Transverse colon (tissue), 4 donors: ENCODE results near the gene SPNS3. TPM values are rescaled to one million over a fixed set of nuclear protein-coding genes. Genes with fewer than 3 reads are reported as not detected.

ENCODE experiments used
- DNase-seq: peaks from one replicate; pipeline ENCODE4 v3.0.0-alpha.2; 2019
- H3K27ac ChIP-seq, 4 donors: fragments of 200-600 bp; sonication (generic); 2 replicates each; pipeline ENCODE4 v1.5.1; 2016 to 2018; ENCODE audit warnings: inconsistent platforms in 4 of 4
- H3K27me3 ChIP-seq: fragments of 200-600 bp; sonication (generic); 2 replicates; pipeline ENCODE4 v1.5.1; 2017; ENCODE audit warnings: inconsistent platforms
- H3K36me3 ChIP-seq, 4 donors: fragments of 200-600 bp; sonication (generic); 2 replicates each; pipeline ENCODE4 v1.5.1; 2017 to 2019; ENCODE audit warnings: inconsistent platforms in 4 of 4
- H3K4me1 ChIP-seq, 4 donors: fragments of 200-600 bp; sonication (generic); 2 replicates each; pipeline ENCODE4 v1.5.1; 2017 to 2020; ENCODE audit warnings: inconsistent platforms in 4 of 4
- H3K4me3 ChIP-seq, 4 donors: fragments of 200-600 bp; sonication (generic); 1 replicate in 1 of 4; 2 replicates in 3 of 4; pipeline versions ENCODE4 v1.5.1 to v1.6.1; 2017 to 2019; ENCODE audit warnings: inconsistent platforms in 4 of 4
- H3K9me3 ChIP-seq, 2 donors: fragments of 200-600 bp; sonication (generic); 2 replicates each; pipeline ENCODE4 v1.5.1; 2017 to 2019; ENCODE audit warnings: inconsistent platforms in 2 of 2
- CTCF ChIP-seq, 5 experiments: fragments of 200-600 bp in 3 of 5; fragments of 450-650 bp in 2 of 5; sonication (generic) in 3 of 5; IDR thresholded peaks; 1 replicate in 2 of 5; 2 replicates in 3 of 5; pipeline ENCODE4 v1.5.1; 2016 to 2017; ENCODE audit warnings: antibody characterized with exemption in 5 of 5, inconsistent platforms in 3 of 5, mild to moderate bottlenecking in 2 of 5, moderate library complexity in 1 of 5
- EP300 ChIP-seq: sonication (generic); formaldehyde crosslinking; IDR thresholded peaks from one replicate; pipeline ENCODE4 v1.6.1; 2017; ENCODE audit warnings: antibody characterized with exemption, low read depth
- POLR2A ChIP-seq: fragments of 450-650 bp; IDR thresholded peaks from one replicate; pipeline ENCODE4 v1.6.1; 2016; ENCODE audit warnings: antibody characterized with exemption, mild to moderate bottlenecking, moderate library complexity
- POLR2AphosphoS5 ChIP-seq, 3 donors: sonication (generic); formaldehyde crosslinking; IDR thresholded peaks; one replicate each; pipeline ENCODE4 v1.6.1; 2016; ENCODE audit warnings: antibody characterized with exemption in 3 of 3
- WGBS, 2 donors: methylation state at CpG; one replicate each; pipeline ENCODE4 v1.1.5; 2018; ENCODE audit warnings: low coverage in 1 of 2; 5-methylcytosine and 5-hydroxymethylcytosine counted together
- in situ Hi-C, 4 donors: fragments of 200-750 bp; cut with MboI; loops; one replicate each; pipeline versions ENCODE4 v1.15.0 to v1.15.1; 2017; ENCODE audit warnings: low sequenced_read_pairs in 3 of 4, low pct_ligation_motif_present in 1 of 4, low pct_unique_long_range_greater_than_20kb in 1 of 4
- intact Hi-C: fragments of 100-400 bp; cut with DNase I; formaldehyde crosslinking; loops from one replicate; pipeline ENCODE4 v1.15.1; 2023; ENCODE audit warnings: low total_unique reads
- total RNA-seq, 4 donors: library from RNA; depleted of rRNA; stranded (reverse); fragments of >200 nt; gene quantifications; one replicate each; pipeline ENCODE4 v1.1.0, GENCODE V29; 2016

The SPNS3 gene
- total RNA-seq, 4 donors from 2014 or later: not detected

GRCh38 chr17:4442582-4442981 lies 8.8 kb downstream of the SPNS3 start:
- no peak for DNase-seq
- no peaks in the 10 kb centered on the region for H3K27me3 ChIP-seq
- H3K9me3 ChIP-seq: no peaks in the 10 kb centered on the region
- no peak overlapping the region for H3K4me3 ChIP-seq
- in situ Hi-C loops: loop anchor here in 2 of 4 donors (25.0 kb wide), 2 partner anchors 170 to 195 kb away; partner anchors contain the start of gene ALOX15 (in 1 of the 2)
- H3K36me3 ChIP-seq: no peaks in the 10 kb centered on the region
- 74 to 81% methylated on average over 3 of the region's 3 CpGs for WGBS, 2 donors
- intact Hi-C loops: no loop called here
- no peak overlapping the region for H3K27ac ChIP-seq
- H3K4me1 ChIP-seq: peaks cover 0 to 8% (median 3%) of the 10 kb centered on the region in 4 donors
- no peak for TF ChIP-seq CTCF (IDR thresholded peaks at IDR 0.05)
- TF ChIP-seq POLR2AphosphoS5 (IDR thresholded peaks at IDR 0.05): no peak
- TF ChIP-seq POLR2A: no peak
- no peak for TF ChIP-seq EP300

GRCh38 chr17:4443476-4443875 lies 9.7 kb downstream of the SPNS3 start:
- no peaks in the 10 kb centered on the region for H3K9me3 ChIP-seq
- 48 to 60% methylated on average over 5 to 6 of the region's 6 CpGs for WGBS, 2 donors
- in situ Hi-C loops (loop anchor here in 2 of 4 donors (25.0 kb wide), 2 partner anchors 169 to 194 kb away; partner anchors contain the start of gene ALOX15 (in 1 of the 2)), intact Hi-C loops (no loop called here)
- TF ChIP-seq POLR2A (no peak), CTCF (IDR thresholded peaks at IDR 0.05) (no peak), EP300 (no peak), POLR2AphosphoS5 (IDR thresholded peaks at IDR 0.05) (no peak)
- no peaks in the 10 kb centered on the region for H3K27me3 ChIP-seq
- H3K4me3 ChIP-seq: no peak overlapping the region
- H3K27ac ChIP-seq: no peak overlapping the region
- H3K4me1 ChIP-seq: peaks cover 0 to 8% (median 3%) of the 10 kb centered on the region in 4 donors
- H3K36me3 ChIP-seq: no peaks in the 10 kb centered on the region
- DNase-seq: no peak

- intact Hi-C loops (no loop called here), in situ Hi-C loops (loop anchor here in 2 of 4 donors (25.0 kb wide), 2 partner anchors 167 to 192 kb away; partner anchors contain the start of gene ALOX15 (in 1 of the 2))
- TF ChIP-seq POLR2AphosphoS5 (IDR thresholded peaks at IDR 0.05): peak in 1 of 3 donors; percentile 37
- TF ChIP-seq CTCF (IDR thresholded peaks at IDR 0.05): no peak
- TF ChIP-seq EP300: no peak
- no peak for TF ChIP-seq POLR2A
- no peak overlapping the region for H3K27ac ChIP-seq
- 50% methylated on average over 17 of the region's 18 CpGs; no CpG with 5 or more reads in 1 of the 2 donors for WGBS, 2 donors
- no peaks in the 10 kb centered on the region for H3K36me3 ChIP-seq
- H3K4me3 ChIP-seq: no peak overlapping the region
- no peaks in the 10 kb centered on the region for H3K9me3 ChIP-seq
- H3K27me3 ChIP-seq: no peaks in the 10 kb centered on the region
- peaks cover 0 to 11% (median 7%) of the 10 kb centered on the region in 4 donors for H3K4me1 ChIP-seq
- DNase-seq: peak; percentile 83
Observed at GRCh38 chr17:4444782-4445473, 11.2 kb downstream of the SPNS3 start.

- intact Hi-C loops: no loop called here
- TF ChIP-seq CTCF (IDR thresholded peaks at IDR 0.05): no peak
- TF ChIP-seq EP300: no peak
- TF ChIP-seq POLR2A: no peak
- TF ChIP-seq POLR2AphosphoS5 (IDR thresholded peaks at IDR 0.05): no peak
Observed at GRCh38 chr17:4445731-4446130, 12.0 kb downstream of the SPNS3 start.

More at GRCh38 chr17:4445731-4446130, 12.0 kb downstream of the SPNS3 start:
- DNase-seq: no peak
- Histone ChIP-seq H3K9me3 (no peaks in the 10 kb centered on the region), H3K4me3 (no peak overlapping the region), H3K4me1 (peaks cover 0 to 13% (median 7%) of the 10 kb centered on the region in 4 donors), H3K27me3 (no peaks in the 10 kb centered on the region), H3K27ac (no peak overlapping the region), H3K36me3 (no peaks in the 10 kb centered on the region)
- 90% methylated on average over 13 of the region's 13 CpGs; no CpG with 5 or more reads in 1 of the 2 donors for WGBS, 2 donors
- in situ Hi-C loops: loop anchor here in 2 of 4 donors (25.0 kb wide), 2 partner anchors 167 to 192 kb away; partner anchors contain the start of gene ALOX15 (in 1 of the 2)
